MM.1S (cell line): ENCODE measurements around the gene UBE2E2.

Experiments
- DNase-seq: peaks from one replicate; pipeline ENCODE4 v3.0.0-alpha.2; 2015
- H2AFZ ChIP-seq: fragments of 300-600 bp; sonication (generic); 2 replicates; pipeline ENCODE4 v1.6.0; 2016; ENCODE audit warnings: antibody characterized with exemption, low read length
- H3F3A ChIP-seq: fragments of 300-600 bp; sonication (generic); 2 replicates; pipeline ENCODE4 v1.6.1; 2016; ENCODE audit warnings: mild to moderate bottlenecking, antibody characterized with exemption, low read length, moderate library complexity, mixed read lengths; ENCODE audit not compliant: insufficient read depth
- H3K27ac ChIP-seq: fragments of 300-600 bp; sonication (generic); 2 replicates; pipeline ENCODE4 v1.5.1; 2016; ENCODE audit warnings: mild to moderate bottlenecking, low read length
- H3K27me3 ChIP-seq: fragments of 300-600 bp; sonication (generic); replicated peaks from 2 replicates; pipeline ENCODE4 v1.6.0; 2016; ENCODE audit warnings: low read length; ENCODE audit not compliant: insufficient read depth
- H3K36me3 ChIP-seq: fragments of 300-600 bp; sonication (generic); replicated peaks from 2 replicates; pipeline ENCODE4 v1.6.1; 2016; ENCODE audit warnings: mild to moderate bottlenecking, low read length, mixed read lengths; ENCODE audit not compliant: insufficient read depth
- H3K4me1 ChIP-seq: fragments of 300-600 bp; sonication (generic); 2 replicates; pipeline ENCODE4 v1.6.1; 2016; ENCODE audit warnings: low read length, mixed read lengths
- H3K4me2 ChIP-seq: fragments of 300-600 bp; sonication (generic); 2 replicates; pipeline ENCODE4 v1.6.0; 2016; ENCODE audit warnings: low read depth, low read length
- H3K4me3 ChIP-seq: fragments of 300-600 bp; sonication (generic); 2 replicates; pipeline ENCODE4 v1.5.1; 2016; ENCODE audit warnings: low read length, mixed read lengths
- H3K79me2 ChIP-seq: fragments of 300-600 bp; sonication (generic); 2 replicates; pipeline ENCODE4 v1.6.1; 2016; ENCODE audit warnings: mixed run types, low read length, mixed read lengths
- H3K9ac ChIP-seq: fragments of 300-600 bp; sonication (generic); 2 replicates; pipeline ENCODE4 v1.6.1; 2016; ENCODE audit warnings: low read length, mixed read lengths
- H3K9me2 ChIP-seq: fragments of 300-600 bp; sonication (generic); replicated peaks from 2 replicates; pipeline ENCODE4 v1.6.1; 2016; ENCODE audit warnings: mild to moderate bottlenecking, low read length, mixed read lengths; ENCODE audit not compliant: insufficient read depth
- H3K9me3 ChIP-seq: fragments of 300-600 bp; sonication (generic); replicated peaks from 2 replicates; pipeline ENCODE4 v1.6.1; 2016; ENCODE audit warnings: mild to moderate bottlenecking, low read length, mixed read lengths; ENCODE audit not compliant: insufficient read depth
- H4K20me1 ChIP-seq: fragments of 300-600 bp; sonication (generic); 2 replicates; pipeline ENCODE4 v1.6.1; 2016; ENCODE audit warnings: mild to moderate bottlenecking, low read length, moderate library complexity, mixed read lengths; ENCODE audit not compliant: insufficient read depth
- EZH2 ChIP-seq: fragments of 300-600 bp; sonication (generic); optimal IDR thresholded peaks from 2 replicates; pipeline ENCODE3; 2017; ENCODE audit warnings: low read depth, mild to moderate bottlenecking, antibody characterized with exemption, low read length, mixed read lengths
- EZH2phosphoT487 ChIP-seq: fragments of 300-600 bp; sonication (generic); IDR thresholded peaks from 2 replicates; pipeline ENCODE4 v1.6.1; 2018; ENCODE audit warnings: antibody characterized with exemption, low read length
- TF ChIP-seq, protein P1 (sequence below): fragments of 300-600 bp; sonication (generic); IDR thresholded peaks from 2 replicates; pipeline ENCODE4 v1.5.1; 2016; ENCODE audit warnings: antibody characterized with exemption, low read length, mixed read lengths

UBE2E2 gene

DNA sequence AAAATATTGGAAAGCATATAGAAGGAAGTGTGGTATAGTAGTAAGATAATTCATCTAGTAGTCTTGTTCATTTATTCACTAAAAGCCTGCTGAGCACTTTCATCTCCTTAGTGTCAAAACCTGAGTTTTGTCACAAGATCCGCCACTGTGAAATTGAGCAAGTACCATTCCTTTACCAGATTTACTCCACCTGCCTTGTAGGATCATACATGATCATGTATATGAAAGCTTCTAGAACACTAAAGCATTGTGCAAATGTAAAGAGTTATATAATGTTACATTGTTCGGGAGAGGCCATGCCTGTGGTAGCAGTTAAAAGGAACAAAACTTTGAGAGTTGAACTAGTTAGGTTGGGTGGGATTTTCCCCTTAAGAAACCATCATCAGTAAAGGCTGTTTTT lies 35.0 kb downstream of the UBE2E2 start:
- no peak for TF ChIP-seq EZH2
- no peak for TF ChIP-seq EZH2phosphoT487
- TF ChIP-seq, protein P1, sequence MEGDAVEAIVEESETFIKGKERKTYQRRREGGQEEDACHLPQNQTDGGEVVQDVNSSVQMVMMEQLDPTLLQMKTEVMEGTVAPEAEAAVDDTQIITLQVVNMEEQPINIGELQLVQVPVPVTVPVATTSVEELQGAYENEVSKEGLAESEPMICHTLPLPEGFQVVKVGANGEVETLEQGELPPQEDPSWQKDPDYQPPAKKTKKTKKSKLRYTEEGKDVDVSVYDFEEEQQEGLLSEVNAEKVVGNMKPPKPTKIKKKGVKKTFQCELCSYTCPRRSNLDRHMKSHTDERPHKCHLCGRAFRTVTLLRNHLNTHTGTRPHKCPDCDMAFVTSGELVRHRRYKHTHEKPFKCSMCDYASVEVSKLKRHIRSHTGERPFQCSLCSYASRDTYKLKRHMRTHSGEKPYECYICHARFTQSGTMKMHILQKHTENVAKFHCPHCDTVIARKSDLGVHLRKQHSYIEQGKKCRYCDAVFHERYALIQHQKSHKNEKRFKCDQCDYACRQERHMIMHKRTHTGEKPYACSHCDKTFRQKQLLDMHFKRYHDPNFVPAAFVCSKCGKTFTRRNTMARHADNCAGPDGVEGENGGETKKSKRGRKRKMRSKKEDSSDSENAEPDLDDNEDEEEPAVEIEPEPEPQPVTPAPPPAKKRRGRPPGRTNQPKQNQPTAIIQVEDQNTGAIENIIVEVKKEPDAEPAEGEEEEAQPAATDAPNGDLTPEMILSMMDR = no peak
- Histone ChIP-seq H3F3A (no peaks in the 10 kb centered on the region), H3K4me1 (no peaks in the 10 kb centered on the region), H3K27me3 (no peaks in the 10 kb centered on the region), H3K36me3 (no peaks in the 10 kb centered on the region), H3K9me2 (no peaks in the 10 kb centered on the region), H4K20me1 (no peaks in the 10 kb centered on the region), H3K4me3 (no peak overlapping the region), H3K79me2 (peaks cover 94% of the 10 kb centered on the region), H2AFZ (no peak overlapping the region), H3K9me3 (no peaks in the 10 kb centered on the region), H3K27ac (no peak overlapping the region), H3K9ac (no peak overlapping the region), H3K4me2 (no peak overlapping the region)
- no peak for DNase-seq

- no peaks in the 10 kb centered on the region for H3K27me3 ChIP-seq
- H3K9me3 ChIP-seq = no peaks in the 10 kb centered on the region
- no peak overlapping the region for H3K27ac ChIP-seq
- peaks cover 94% of the 10 kb centered on the region for H3K79me2 ChIP-seq
- H3F3A ChIP-seq = no peaks in the 10 kb centered on the region
- no peaks in the 10 kb centered on the region for H3K4me1 ChIP-seq
- DNase-seq = no peak
- H4K20me1 ChIP-seq = no peaks in the 10 kb centered on the region
- H3K4me3 ChIP-seq = no peak overlapping the region
- no peaks in the 10 kb centered on the region for H3K9me2 ChIP-seq
- H2AFZ ChIP-seq = no peak overlapping the region
- no peaks in the 10 kb centered on the region for H3K36me3 ChIP-seq
- TF ChIP-seq EZH2phosphoT487 (no peak), EZH2 (no peak)
- TF ChIP-seq, protein P1 = no peak
- H3K9ac ChIP-seq = no peak overlapping the region
- no peak overlapping the region for H3K4me2 ChIP-seq
Measured at GRCh38 chr3:23238578-23238977, 35.5 kb downstream of the UBE2E2 start.

GRCh38 chr3:23239211-23240068 lies 36.3 kb downstream of the UBE2E2 start:
- no peak overlapping the region for H2AFZ ChIP-seq
- no peak overlapping the region for H3K27ac ChIP-seq
- no peaks in the 10 kb centered on the region for H3K4me1 ChIP-seq
- no peaks in the 10 kb centered on the region for H3K36me3 ChIP-seq
- no peaks in the 10 kb centered on the region for H4K20me1 ChIP-seq
- peaks cover 93% of the 10 kb centered on the region for H3K79me2 ChIP-seq
- no peaks in the 10 kb centered on the region for H3K9me2 ChIP-seq
- no peaks in the 10 kb centered on the region for H3K9me3 ChIP-seq
- H3F3A ChIP-seq = no peaks in the 10 kb centered on the region
- H3K9ac ChIP-seq = no peak overlapping the region
- no peaks in the 10 kb centered on the region for H3K27me3 ChIP-seq
- TF ChIP-seq EZH2 = no peak
- TF ChIP-seq EZH2phosphoT487 = no peak
- TF ChIP-seq, protein P1 = no peak
- H3K4me3 ChIP-seq = no peak overlapping the region
- no peak overlapping the region for H3K4me2 ChIP-seq
- DNase-seq = no peak
